Kidney epithelial cell (primary cell): Measurements from ENCODE around the gene ATP8A1. TPM values are rescaled to one million over a fixed set of nuclear protein-coding genes. Genes with fewer than 3 reads are reported as not detected.
"Not testable (repeated sequence)": the region's sequence is repeated elsewhere in the genome, so short reads cannot be mapped to it uniquely, and the experiment has no call there.

Experiments used
- DNase-seq: peaks from one replicate; pipeline ENCODE4 v3.0.0-alpha.2; 2010; ENCODE audit warnings: low read depth
- H3K27me3 ChIP-seq: 2 replicates; pipeline ENCODE4 v1.6.0; 2011; ENCODE audit warnings: low read length; ENCODE audit not compliant: control insufficient read depth, insufficient read depth
- H3K36me3 ChIP-seq: 2 replicates; pipeline ENCODE4 v1.5.1; 2011; ENCODE audit warnings: low read length; ENCODE audit not compliant: control insufficient read depth, insufficient read depth
- H3K4me3 ChIP-seq: 2 replicates; pipeline ENCODE4 v1.5.1; 2011; ENCODE audit warnings: low read depth, mild to moderate bottlenecking, control low read depth, low read length
- CTCF ChIP-seq: IDR thresholded peaks from 2 replicates; pipeline ENCODE4 v1.5.1; 2011; ENCODE audit warnings: mild to moderate bottlenecking, moderate library complexity, low read length, control low read depth, inconsistent platforms; ENCODE audit not compliant: insufficient read depth, poor library complexity, severe bottlenecking
- total RNA-seq: library from RNA; depleted of rRNA; stranded (reverse); fragments of >200 nt; gene quantifications from 2 replicates; pipeline ENCODE4 v1.2.3, GENCODE V29; 2015

ATP8A1 gene
- total RNA-seq, 1 donor from 2014 or later, result 3.3 TPM

GRCh38 chr4:42654631-42655268, 2.2 kb downstream of the ATP8A1 start:
- H3K4me3 ChIP-seq, result no peak overlapping the region
- peak; percentile 75 for DNase-seq
- no peak for TF ChIP-seq CTCF

GRCh38 chr4:42653626-42654560, 3.0 kb downstream of the ATP8A1 start:
- DNase-seq, result no peak
- H3K27me3 ChIP-seq, result no peaks in the 10 kb centered on the region
- H3K36me3 ChIP-seq, result no peaks in the 10 kb centered on the region
- TF ChIP-seq CTCF, result no peak
- H3K4me3 ChIP-seq, result no peak overlapping the region

More at GRCh38 chr4:42654631-42655268, 2.2 kb downstream of the ATP8A1 start:
- no peaks in the 10 kb centered on the region for H3K36me3 ChIP-seq
- no peaks in the 10 kb centered on the region for H3K27me3 ChIP-seq

GRCh38 chr4:42652529-42653231, 4.2 kb downstream of the ATP8A1 start:
- not testable (repeated sequence) for H3K27me3 ChIP-seq, DNase-seq, H3K36me3 ChIP-seq, H3K4me3 ChIP-seq

- DNase-seq, result no peak
- no peak overlapping the region for H3K4me3 ChIP-seq
- no peaks in the 10 kb centered on the region for H3K36me3 ChIP-seq
- no peak for TF ChIP-seq CTCF
- no peaks in the 10 kb centered on the region for H3K27me3 ChIP-seq
Observed at GRCh38 chr4:42649870-42650269, 7.0 kb downstream of the ATP8A1 start.

- no peak for DNase-seq
Observed at GRCh38 chr4:42646999-42647541, 9.8 kb downstream of the ATP8A1 start.

More at GRCh38 chr4:42646999-42647541, 9.8 kb downstream of the ATP8A1 start:
- Histone ChIP-seq H3K27me3 (no peaks in the 10 kb centered on the region), H3K36me3 (no peaks in the 10 kb centered on the region), H3K4me3 (no peak overlapping the region)
- no peak for TF ChIP-seq CTCF
